ENCODE measurements around the gene SCAF4.

DNA sequence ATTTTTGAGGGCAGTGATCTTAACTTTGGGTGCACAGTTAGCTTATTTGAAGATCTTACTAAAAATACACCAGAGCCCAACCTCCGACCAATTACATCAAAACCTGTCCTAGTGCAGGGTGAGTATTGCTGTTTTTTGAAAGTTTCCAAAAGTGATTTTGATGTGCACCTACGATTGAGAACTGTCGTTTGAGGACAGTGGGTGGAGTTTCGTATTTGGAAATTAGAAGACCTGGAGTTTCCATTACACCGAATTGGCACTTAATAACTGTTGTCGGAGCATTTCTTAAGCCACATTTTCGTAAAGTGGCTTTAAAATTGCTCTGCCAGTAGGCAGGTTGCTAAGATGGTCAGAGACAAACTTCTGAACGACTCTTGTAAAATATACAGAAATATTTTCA lies 71.3 kb downstream of the SCAF4 start:
- TF ChIP-seq, protein P1, sequence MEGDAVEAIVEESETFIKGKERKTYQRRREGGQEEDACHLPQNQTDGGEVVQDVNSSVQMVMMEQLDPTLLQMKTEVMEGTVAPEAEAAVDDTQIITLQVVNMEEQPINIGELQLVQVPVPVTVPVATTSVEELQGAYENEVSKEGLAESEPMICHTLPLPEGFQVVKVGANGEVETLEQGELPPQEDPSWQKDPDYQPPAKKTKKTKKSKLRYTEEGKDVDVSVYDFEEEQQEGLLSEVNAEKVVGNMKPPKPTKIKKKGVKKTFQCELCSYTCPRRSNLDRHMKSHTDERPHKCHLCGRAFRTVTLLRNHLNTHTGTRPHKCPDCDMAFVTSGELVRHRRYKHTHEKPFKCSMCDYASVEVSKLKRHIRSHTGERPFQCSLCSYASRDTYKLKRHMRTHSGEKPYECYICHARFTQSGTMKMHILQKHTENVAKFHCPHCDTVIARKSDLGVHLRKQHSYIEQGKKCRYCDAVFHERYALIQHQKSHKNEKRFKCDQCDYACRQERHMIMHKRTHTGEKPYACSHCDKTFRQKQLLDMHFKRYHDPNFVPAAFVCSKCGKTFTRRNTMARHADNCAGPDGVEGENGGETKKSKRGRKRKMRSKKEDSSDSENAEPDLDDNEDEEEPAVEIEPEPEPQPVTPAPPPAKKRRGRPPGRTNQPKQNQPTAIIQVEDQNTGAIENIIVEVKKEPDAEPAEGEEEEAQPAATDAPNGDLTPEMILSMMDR (IDR thresholded peaks at IDR 0.05), result no peak
- TF ChIP-seq POLR2AphosphoS5 (IDR thresholded peaks at IDR 0.05) (no peak), POLR2A (IDR thresholded peaks at IDR 0.05; ENCODE audit: low read depth) (no peak), EP300 (IDR thresholded peaks at IDR 0.05) (no peak)

Measured in esophagus muscularis mucosa (tissue), 4 donors.